ENCODE results near the gene RPS21.

DNA sequence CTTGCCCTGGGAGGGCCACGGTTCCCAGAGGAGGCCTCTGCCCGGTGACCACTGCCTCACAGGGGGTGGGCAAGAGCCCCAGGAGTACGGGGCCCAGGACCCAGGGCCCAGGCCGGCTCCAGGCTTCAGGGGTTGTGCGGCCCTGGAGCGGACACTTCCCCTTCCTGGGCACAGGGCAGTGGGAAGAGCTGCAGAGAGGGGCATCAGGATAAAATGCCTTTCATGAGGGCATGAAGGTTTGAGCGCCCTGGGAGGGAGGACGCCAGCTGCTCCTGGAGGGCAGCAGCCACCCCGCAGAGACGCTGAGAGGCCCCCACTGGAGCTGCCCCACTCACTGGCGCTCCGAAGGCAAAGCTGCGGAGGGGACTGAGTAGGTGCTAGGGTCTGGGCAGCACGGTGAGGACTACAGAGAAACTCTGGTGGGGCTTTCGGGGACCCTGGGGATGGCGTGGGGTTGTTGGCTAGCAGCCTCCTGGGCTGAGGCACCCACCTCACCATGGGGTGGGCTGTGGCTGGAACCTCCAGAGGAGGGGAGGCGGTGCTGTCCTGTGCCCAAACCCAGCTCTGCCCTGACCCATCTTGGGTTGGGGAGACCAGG is 30.2 kb upstream of the RPS21 start:
- TF ChIP-seq POLR2A (IDR thresholded peaks at IDR 0.05; ENCODE audit: low read length) (no peak), GATA1 (IDR thresholded peaks at IDR 0.05; ENCODE audit: low read depth, low read length) (no peak)
